ENCODE data around the gene TRMT44. TPM values are rescaled to one million over a fixed set of nuclear protein-coding genes. Genes with fewer than 3 reads are reported as not detected.
"Not testable (repeated sequence)": the region's sequence is repeated elsewhere in the genome, so short reads cannot be mapped to it uniquely, and the experiment has no call there.

TRMT44 gene
- polyA plus RNA-seq, 4 donors = 14.2 to 16.4 (median 15.5) TPM

DNA sequence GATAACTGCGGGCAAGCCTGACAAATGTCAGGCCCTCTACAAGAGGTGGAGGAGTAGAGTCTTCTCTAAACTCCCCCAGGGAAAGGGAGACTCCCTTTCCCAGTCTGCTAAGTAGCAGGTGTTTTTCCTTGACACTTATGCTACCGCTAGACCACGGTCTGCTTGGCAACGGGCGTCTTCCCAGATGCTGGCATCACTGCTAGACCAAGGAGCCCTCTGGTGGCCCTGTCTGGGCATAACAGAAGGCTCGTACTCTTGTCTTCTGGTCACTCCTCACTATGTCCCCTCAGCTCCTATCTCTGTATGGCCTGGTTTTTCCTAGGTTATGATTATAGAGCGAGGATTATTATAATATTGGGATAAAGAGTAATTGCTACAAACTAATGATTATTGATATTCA is 33.7 kb upstream of the TRMT44 start:
- DNase-seq (ENCODE audit: low read depth in 4 of 4, low spot score in 3 of 4) = not testable (repeated sequence)

DNA sequence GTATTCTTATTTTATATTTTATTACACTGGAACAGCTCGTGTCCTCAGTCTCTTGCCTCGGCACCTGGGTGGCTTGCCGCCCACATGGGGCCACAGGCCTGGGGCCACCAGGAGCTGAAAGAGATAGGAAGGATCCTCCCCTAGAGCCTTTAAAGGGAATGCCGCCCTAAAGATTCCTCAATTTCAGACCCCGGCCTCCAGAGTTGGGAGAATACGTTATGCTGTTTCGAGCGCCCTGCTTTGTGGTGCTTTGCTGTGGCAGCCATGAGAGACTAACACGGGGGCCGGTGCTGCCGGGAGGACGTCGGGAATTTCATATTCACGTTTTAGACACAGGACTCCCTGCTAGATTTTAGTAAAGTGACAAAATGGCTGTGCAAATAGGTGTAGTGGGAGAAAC is 33.3 kb upstream of the TRMT44 start:
- no peak for DNase-seq (ENCODE audit: low read depth in 4 of 4, low spot score in 3 of 4)

DNA sequence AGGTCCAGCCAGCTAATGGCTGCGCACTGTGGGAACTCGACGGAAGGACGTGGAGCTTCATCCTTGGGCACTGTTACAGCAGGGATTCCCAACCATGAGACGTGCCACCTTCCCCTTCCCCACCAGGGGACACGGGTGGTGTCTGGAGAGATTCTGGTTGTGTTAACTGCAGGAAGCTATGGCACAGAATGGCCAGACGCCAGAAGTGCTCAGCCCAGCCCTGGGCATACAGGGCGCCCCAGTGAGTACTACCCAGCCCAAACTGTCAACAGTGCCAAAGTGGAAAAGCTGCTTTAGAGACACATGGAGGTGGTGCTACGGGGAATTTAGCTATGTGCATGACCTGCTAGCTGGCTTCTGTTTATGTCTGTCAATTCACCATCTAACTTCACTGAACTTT is 32.8 kb upstream of the TRMT44 start:
- no peak for DNase-seq (ENCODE audit: low read depth in 4 of 4, low spot score in 3 of 4)

DNA sequence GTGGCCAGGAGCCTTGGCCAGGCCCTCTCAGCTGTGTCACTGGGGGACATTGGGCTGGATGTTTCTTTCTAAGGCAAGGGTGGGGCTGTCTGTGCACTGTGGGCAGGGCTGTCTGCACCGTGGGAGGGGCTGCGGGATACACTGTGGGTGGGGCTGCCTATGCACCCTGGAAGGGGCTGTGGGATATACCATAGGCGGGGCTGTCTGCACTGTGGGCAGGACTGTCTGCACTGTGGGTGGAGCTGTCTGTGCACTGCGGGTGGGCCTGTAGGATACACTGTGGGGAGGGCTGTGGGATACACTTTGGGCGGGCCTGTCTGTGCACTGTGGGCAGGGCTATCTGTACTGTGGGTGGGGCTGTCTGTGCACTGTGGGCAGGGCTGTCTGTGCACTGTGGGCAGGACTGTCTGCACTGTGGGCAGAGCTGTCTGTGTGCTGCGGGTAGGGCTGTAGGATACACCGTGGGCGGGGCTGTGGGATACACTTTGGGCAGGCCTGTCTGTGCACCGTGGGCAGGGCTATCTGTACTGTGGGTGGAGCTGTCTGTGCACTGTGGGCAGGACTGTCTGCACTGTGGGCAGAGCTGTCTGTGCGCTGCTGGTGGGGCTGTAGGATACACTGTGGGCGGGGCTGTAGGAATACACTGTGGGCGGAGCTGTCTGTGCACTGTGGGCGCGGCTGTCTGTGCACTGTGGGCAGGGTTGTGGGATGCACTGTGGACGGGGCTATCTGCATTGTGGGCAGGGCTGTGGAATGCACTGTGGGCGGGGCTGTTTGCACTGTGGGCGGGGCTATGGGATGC is 31.1 kb upstream of the TRMT44 start:
- no peak for DNase-seq (ENCODE audit: low read depth in 4 of 4, low spot score in 3 of 4)

DNA sequence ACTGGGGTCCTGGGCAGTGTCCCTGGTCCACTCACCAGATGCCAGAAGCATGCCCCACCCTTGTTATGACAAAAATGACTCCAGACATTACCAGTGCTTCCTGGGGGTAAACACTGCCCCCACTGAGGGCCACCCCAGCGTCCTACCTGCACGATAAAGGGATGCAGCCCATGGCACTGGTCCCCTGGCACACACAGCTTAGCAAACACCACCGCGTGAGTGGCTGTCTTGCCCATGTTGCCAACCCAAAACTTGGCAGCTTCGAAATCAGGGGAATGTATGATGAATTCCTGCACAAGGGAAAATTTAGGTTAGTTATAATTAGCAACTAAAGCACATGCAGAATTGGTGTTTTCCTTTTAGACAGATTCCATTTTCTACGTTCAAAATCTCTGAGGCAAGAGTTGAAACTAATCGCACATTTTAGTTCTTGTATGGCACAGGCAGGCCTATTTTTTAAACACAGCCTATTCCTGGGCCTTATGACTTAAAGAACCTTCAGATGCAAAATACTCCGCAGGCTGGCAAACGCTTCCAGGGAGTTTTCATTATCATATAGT is 30.4 kb upstream of the TRMT44 start:
- no peak for DNase-seq (ENCODE audit: low read depth in 4 of 4, low spot score in 3 of 4)

DNA sequence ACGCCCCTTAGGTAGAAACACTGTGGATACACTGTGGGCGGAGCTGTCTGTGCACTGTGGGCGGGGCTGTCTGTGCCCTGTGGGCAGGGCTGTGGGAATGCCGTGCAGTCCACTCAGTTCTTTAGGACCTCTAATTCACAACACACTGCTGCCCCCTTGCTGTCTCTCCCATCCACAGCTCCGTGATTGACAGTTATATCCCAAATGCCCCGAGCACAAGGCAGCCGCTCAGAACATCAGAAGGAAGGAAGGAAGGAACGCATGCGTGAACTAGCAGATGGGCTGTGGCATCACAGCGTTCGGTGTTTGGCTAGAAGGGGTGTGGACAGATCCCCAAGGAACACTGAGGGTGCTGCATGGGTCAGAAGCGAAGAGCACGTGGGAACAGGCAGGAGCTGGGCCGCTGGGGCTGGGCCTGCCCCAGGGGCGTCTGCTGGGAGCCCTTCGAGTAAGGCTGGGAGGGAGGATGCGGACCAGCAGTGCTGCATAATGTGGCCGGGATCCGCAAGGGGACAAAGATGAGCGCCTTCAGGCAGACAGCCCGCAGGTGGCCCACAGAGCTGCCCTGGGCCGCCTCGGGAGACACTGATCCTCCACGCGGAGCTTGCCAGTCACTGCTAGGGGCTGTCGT is 29.8 kb upstream of the TRMT44 start:
- DNase-seq (ENCODE audit: low read depth in 4 of 4, low spot score in 3 of 4) = no peak

DNA sequence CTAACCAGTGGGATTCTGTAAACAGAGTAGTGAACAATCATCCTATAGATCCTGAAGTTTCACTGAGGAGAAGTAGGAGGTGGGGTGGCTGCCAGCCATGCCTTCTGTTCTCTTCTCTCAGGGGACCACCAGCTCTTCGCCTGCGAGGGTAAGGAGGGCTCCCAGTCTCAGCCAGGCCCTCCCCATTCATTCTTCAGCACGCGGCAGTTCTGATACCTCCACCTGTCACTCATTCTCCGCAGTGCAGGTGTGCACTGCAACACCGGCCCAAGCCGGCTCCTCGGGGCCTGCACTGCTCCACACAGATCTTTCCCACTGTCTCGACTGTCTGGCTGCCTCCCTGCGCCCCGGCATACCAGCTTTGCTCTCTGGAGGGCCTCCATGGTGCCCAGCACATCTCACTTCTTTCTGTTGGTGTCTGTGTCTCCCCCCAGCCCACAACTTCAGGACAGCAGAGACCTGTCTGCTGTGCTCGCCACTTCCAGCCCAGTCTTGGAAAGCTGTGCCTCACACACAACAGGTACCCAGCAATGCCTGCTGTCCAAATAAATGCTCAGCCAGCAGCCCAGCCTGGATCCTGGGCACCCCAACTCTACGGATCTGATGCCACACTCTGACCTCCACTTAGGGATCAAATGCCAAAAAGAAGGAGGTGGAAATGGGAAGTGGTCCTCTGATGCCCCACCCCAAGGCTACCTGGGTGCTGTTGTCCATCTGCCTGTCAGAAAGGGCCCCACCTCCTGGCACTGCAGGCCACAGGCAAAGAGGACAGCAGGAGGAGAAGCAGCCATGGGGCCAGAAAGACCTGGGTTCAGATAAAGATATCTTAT is 29.0 kb upstream of the TRMT44 start:
- DNase-seq (ENCODE audit: low read depth in 4 of 4, low spot score in 3 of 4) = no peak

DNA sequence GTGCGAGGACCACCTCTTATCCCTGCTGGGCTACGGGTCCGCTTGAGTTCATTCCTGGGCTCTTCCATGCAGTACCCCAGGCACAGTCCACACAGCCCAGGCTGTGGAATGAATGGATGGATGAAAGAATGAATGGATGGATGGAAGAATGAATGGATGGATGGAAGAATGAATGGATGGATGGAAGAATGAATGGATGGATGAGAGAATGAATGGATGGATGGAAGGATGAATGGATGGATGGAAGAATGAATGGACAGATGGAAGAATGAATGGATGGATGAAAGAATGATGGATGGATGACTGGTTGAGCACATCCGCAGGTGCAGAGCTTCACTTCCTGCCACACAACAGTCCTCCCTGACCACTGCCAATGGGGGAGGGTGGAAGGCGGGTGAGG is 28.3 kb upstream of the TRMT44 start:
- no peak for DNase-seq (ENCODE audit: low read depth in 4 of 4, low spot score in 3 of 4)

DNA sequence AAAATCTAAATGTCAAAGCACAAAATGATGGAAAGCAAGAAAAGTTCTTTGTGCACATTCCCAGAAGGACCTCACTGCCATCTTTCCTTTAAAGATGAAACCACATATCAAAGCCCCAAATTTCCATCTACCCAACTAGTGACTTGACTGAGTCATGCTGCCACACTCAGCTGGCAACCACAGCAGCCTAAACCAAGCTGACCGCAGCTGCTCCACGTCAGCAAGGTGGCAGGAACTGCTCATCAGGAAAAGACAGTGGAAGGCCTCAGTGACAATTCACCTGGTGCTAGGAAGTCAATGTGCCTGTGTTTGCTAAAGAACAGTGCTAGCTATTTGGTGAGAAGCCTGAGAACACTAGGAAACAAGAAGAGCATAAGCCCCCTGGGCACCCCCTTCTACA is 26.2 kb upstream of the TRMT44 start:
- DNase-seq (ENCODE audit: low read depth in 4 of 4, low spot score in 3 of 4) = no peak

DNA sequence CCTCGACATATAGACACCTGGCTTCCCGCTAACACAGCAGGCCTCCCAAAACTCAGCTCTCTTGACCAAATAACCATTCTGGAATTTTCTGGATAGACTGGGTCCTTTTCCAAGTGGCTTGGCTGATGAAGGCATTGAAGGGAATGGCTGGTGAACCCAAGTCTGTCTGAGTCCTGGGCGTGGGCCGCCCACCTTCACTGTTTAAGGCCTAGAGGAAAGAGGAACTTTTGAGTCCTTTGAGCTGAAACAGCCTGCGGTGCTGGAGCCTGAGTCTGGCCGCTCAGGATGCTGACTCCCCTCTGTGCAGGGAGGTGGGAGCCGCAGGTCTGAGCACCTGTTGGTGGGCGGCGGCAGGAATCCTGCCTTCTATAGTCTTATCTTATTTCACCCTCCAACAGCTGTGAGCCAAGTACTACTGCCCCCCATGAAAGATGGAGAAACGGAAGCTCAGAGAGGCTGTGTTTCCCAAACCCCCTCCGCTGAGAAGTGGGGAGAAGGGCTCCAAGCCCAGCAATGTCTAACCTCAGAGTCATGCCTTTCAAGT is 23.4 kb upstream of the TRMT44 start:
- no peak for DNase-seq (ENCODE audit: low read depth in 4 of 4, low spot score in 3 of 4)

DNA sequence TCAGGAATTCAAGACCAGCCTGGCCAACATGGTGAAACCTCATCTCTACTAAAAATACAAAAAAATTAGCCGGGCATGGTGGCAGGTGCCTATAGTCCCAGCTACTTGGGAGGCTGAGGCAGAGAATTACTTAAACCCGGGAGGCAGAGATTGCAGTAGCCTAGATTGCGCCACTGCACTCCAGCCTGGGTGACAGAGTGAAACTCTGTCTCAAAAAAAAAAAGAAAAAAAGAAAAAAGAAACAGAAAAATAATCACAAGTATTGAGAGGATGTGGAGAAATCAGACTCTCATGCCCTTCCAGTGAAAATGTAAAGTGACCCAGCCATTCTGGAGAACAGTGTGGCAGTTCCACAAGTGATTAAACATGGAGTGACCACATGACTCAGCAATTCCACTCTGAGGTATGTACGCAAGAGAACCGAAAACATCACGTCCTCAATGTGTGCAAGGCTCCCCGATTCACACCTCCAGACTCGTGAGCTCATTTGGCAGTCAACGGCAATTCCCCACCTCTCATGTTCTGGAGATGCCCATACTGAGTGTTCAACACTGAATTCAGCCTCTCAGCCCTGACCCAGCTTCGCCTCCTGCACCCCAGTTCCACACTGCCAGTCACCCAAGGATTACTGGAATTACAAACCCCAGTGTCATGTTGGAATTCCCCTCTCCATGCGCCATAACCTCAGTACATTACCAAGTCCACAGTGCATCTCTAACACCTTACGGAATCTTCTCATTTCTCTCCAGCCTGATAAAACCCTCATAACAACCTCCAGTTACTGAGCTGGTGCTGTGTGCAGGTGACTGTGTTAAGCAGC is 21.1 kb upstream of the TRMT44 start:
- no peak for DNase-seq (ENCODE audit: low read depth in 4 of 4, low spot score in 3 of 4)

DNA sequence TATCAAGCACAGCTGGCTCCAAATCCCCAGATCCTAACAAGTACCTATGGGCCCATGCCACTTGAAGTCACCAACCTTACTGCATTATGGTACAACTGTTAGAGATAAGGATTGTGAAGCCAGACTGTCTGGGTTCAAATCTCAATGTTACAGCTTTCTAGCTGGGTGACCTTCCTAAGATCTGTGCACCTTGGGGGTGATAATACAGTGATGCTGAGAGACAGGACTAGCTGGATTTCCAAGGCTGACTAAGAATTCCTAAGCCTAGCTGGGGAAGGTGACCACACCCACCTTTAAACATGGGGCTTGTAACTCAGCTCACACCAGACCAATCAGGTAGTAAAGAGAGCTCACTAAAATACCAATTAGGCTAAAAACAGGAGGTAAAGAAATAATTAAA is 20.4 kb upstream of the TRMT44 start:
- not testable (repeated sequence) for DNase-seq (ENCODE audit: low read depth in 4 of 4, low spot score in 3 of 4)

DNA sequence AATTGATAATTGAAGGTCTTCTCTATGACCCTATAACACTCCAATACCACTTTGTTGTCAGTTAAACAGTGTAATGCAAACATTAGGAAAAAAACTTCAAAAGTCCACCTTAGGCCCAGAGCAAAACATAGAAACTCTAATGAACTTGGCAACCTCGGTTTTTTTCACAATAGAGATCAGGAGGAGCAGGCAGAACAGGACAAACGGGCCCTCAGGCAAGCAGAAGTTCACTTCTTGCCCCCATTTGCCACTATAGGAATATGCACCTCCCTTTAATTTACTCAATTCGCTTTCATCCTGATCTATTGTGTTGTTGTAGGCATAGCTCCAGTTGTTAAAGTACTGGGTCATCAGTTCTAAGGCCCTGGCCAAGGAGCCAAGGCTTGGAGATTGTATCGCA is 18.2 kb upstream of the TRMT44 start:
- no peak for DNase-seq (ENCODE audit: low read depth in 4 of 4, low spot score in 3 of 4)

DNA sequence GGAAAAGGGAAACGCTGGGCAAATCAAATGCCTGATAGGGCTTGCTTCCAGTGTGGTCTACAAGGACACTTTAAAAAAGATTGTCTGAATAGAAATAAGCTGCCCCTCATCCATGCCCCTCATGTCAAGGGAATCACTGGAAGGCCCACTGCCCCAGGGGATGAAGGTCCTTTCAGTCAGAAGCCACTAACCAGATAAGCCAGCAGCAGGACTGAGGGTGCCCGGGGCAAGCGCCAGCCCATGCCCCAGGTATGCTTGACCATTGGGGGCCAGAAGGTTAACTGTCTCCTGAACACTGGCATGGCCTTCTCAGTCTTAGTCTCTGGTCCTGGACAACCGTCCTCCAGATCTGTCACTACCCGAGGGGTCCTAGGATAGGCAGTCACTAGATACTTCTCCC is 17.8 kb upstream of the TRMT44 start:
- DNase-seq (ENCODE audit: low read depth in 4 of 4, low spot score in 3 of 4) = no peak

DNA sequence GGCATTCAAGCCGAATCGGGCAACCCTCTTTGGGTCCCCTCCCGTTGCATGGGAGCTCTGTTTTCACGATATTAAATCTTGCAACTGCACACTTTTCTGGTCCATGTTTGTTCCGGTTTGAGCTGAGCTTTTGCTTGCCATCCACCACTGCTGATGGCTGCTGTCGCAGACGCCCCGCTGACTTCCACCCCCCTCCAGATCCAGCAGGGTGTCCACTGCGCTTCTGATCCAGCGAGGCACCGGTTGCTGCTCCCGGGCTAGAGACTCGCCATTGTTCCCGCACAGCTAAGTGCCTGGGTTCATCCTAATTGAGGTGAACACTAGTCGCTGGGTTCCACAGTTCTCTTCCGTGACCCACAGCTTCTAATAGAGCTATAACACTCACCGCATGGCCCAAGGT is 13.3 kb upstream of the TRMT44 start:
- no peak for DNase-seq (ENCODE audit: low read depth in 4 of 4, low spot score in 3 of 4)

DNA sequence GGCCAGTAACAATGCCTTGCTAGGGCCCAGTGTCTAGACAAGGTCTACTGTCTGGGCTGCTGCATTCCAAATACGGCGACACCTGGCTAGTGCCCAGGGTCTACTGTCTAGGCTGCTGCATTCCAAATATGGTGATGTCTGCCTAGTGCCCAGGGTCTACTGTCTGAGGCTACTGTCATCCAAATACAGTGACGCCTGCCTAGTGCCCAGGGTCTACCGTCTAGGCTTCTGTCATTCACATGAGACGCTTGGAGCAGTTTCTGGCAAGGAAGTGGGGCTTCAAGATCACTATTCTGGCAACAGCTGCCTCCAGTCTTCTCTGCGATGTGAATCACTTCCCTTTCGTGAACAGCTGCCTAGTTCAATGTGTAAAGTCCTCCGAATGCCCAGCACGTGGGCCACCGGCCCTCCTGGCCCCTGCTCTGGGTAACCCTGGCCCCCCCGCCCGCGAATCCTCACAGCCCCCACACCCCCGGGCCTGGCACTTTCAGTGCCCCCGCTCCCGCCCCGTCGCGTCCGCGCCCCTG is 12.8 kb upstream of the TRMT44 start:
- DNase-seq (ENCODE audit: low read depth in 4 of 4, low spot score in 3 of 4) = no peak

DNA sequence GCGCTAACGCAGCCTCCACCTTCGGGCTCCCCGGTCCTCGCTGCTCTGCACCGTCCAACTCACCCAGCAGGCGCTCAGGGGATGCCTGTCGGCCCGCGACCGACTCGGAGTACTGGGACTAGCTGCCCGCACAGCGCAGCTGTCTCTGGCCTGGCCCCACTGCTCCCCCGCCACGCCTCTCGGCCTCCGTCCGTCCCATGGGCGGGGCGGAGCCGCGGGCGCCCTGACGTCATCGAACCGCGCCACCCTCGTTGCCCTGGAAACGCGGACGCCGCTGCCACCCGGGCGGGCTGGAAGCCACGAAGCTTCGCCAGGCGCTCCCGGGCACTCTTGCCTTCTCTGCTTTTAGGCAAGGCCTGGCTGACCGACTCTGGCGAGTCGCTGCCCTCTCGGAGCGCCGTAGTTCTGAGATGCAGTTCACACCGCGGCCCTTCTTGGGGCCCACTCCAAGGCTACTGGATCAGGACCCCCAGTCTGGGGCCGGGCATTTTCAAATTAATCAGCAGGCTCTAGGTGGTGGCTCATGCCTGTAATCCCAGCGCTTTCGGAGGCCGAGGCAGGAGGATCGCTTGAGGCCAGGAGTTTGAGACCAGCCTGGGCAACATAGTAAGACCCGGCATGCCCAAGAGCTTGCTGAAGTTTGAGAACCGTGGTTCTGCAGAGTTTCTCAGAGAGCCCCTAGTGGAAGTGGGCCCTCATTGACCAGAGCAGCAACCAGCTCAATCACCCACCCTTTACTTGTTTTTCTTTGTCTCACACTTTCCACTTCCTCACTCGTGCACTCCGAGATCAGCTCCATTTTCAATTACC is 12.1 kb upstream of the TRMT44 start:
- DNase-seq (ENCODE audit: low read depth in 4 of 4, low spot score in 3 of 4) = peak; percentile 72 to 89 (median 74)

DNA sequence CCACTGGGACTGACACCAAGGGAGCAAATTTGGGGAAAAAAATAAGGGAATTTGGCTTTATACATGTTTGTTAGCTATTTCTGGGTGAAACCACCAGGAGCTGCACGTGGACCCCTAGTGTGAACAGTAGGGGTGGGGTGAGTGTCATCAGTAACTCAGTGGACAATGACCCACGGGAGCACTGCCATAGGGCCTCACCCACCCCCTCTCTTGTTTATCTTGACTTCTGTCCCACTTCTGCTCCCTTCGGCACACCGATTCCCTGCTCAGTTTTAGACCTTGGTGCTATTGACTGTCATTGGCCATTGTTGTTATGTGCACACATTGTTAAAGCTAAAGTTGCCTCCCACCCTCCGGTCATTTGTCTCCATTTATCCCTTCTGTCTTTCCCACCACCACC is 9.0 kb upstream of the TRMT44 start:
- DNase-seq (ENCODE audit: low read depth in 4 of 4, low spot score in 3 of 4) = no peak

DNA sequence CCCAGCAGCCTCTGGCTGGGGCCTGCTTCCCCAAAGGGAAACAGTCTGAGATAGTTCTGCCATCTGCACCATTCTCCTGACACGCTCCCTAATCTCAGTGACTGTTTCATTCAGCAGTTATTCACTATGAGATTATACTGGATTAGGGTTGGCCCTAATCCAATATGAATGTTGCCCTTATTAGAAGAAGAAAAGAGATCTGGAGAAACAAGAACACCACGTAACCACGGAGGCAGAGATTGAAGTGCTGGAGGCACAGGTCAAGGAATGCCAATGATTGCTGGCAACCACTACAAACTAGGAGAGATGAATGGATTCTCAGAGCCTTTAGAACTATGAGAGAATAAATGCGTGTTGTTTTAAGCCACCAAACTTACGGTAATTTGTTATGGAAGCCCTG is 7.4 kb upstream of the TRMT44 start:
- DNase-seq (ENCODE audit: low read depth in 4 of 4, low spot score in 3 of 4) = no peak
